DOHH2 (cell line): ENCODE results near the gene PITX2.

Experiments
- H3F3A ChIP-seq: fragments of 200-600 bp; sonication (generic), shearing (Covaris generic); 2 replicates; pipeline ENCODE4 v1.6.0; 2016; ENCODE audit warnings: antibody characterized with exemption, mild to moderate bottlenecking; ENCODE audit not compliant: control insufficient read depth, insufficient read depth
- H3K27ac ChIP-seq: fragments of 200-600 bp; sonication (generic); 2 replicates; pipeline ENCODE4 v1.5.1; 2014; ENCODE audit warnings: low read depth, mild to moderate bottlenecking, low read length, moderate library complexity
- H3K27me3 ChIP-seq: fragments of 200-600 bp; sonication (generic); 2 replicates; pipeline ENCODE4 v1.6.1; 2014; ENCODE audit warnings: mild to moderate bottlenecking, low read length, mixed read lengths; ENCODE audit not compliant: control insufficient read depth
- H3K36me3 ChIP-seq: fragments of 200-600 bp; sonication (generic); 2 replicates; pipeline ENCODE4 v1.6.1; 2014; ENCODE audit warnings: mild to moderate bottlenecking, low read length, moderate library complexity, mixed read lengths; ENCODE audit not compliant: control insufficient read depth
- H3K4me1 ChIP-seq: fragments of 200-600 bp; sonication (generic); 2 replicates; pipeline ENCODE4 v1.6.1; 2014; ENCODE audit warnings: mild to moderate bottlenecking, low read length, mixed read lengths; ENCODE audit not compliant: control insufficient read depth
- H3K4me2 ChIP-seq: fragments of 200-600 bp; sonication (generic); 2 replicates; pipeline ENCODE4 v1.6.0; 2014; ENCODE audit warnings: mild to moderate bottlenecking, low read length, moderate library complexity
- H3K4me3 ChIP-seq: fragments of 200-600 bp; sonication (generic); 2 replicates; pipeline ENCODE4 v1.5.1; 2014; ENCODE audit warnings: mild to moderate bottlenecking, low read length, mixed read lengths
- H3K79me2 ChIP-seq: fragments of 200-600 bp; sonication (generic); 2 replicates; pipeline ENCODE4 v1.6.1; 2014; ENCODE audit warnings: mild to moderate bottlenecking, low read length, mixed read lengths; ENCODE audit not compliant: control insufficient read depth
- H3K9me2 ChIP-seq: fragments of 200-600 bp; sonication (generic); replicated peaks from 2 replicates; pipeline ENCODE4 v1.6.1; 2014; ENCODE audit warnings: mild to moderate bottlenecking, low read length, mixed read lengths; ENCODE audit not compliant: control insufficient read depth
- H3K9me3 ChIP-seq: fragments of 200-600 bp; sonication (generic); 2 replicates; pipeline ENCODE4 v1.6.1; 2014; ENCODE audit warnings: antibody characterized with exemption, low read length, mixed read lengths; ENCODE audit not compliant: control insufficient read depth, insufficient read depth
- H4K20me1 ChIP-seq: fragments of 200-600 bp; sonication (generic); 2 replicates; pipeline ENCODE4 v1.6.0; 2014; ENCODE audit warnings: low read depth, mild to moderate bottlenecking, antibody characterized with exemption, low read length, moderate library complexity; ENCODE audit not compliant: control insufficient read depth, insufficient read depth
- CTCF ChIP-seq: fragments of 200-600 bp; sonication (generic); IDR thresholded peaks from one replicate; pipeline ENCODE4 v1.5.1; 2014; ENCODE audit warnings: antibody characterized with exemption, mild to moderate bottlenecking, low read depth, low read length; ENCODE audit not compliant: poor library complexity, severe bottlenecking
- EZH2phosphoT487 ChIP-seq: fragments of 200-600 bp; sonication (generic); IDR thresholded peaks from 2 replicates; pipeline ENCODE4 v1.6.1; 2017; ENCODE audit warnings: borderline replicate concordance, mild to moderate bottlenecking, antibody characterized with exemption, low read length, moderate library complexity, mixed read lengths

The PITX2 gene

GRCh38 chr4:110638089-110638746 is 15.3 kb upstream of the PITX2 start:
- no peaks in the 10 kb centered on the region for H3K36me3 ChIP-seq
- no peaks in the 10 kb centered on the region for H3K4me1 ChIP-seq
- no peaks in the 10 kb centered on the region for H3K9me2 ChIP-seq
- H3F3A ChIP-seq, result no peaks in the 10 kb centered on the region
- no peaks in the 10 kb centered on the region for H3K79me2 ChIP-seq
- H3K27ac ChIP-seq, result no peak overlapping the region
- no peaks in the 10 kb centered on the region for H4K20me1 ChIP-seq
- TF ChIP-seq EZH2phosphoT487 (no peak), CTCF (no peak)
- peaks cover 5% of the 10 kb centered on the region; the same call in 1 of the 2 replicates for H3K9me3 ChIP-seq
- H3K4me3 ChIP-seq, result no peak overlapping the region
- H3K27me3 ChIP-seq, result no peaks in the 10 kb centered on the region
- H3K4me2 ChIP-seq, result no peak overlapping the region

GRCh38 chr4:110637408-110638088 is 14.7 kb upstream of the PITX2 start:
- TF ChIP-seq CTCF (no peak), EZH2phosphoT487 (no peak)
- Histone ChIP-seq H4K20me1 (no peaks in the 10 kb centered on the region), H3K27ac (no peak overlapping the region), H3K4me3 (no peak overlapping the region), H3K27me3 (no peaks in the 10 kb centered on the region), H3K9me2 (no peaks in the 10 kb centered on the region), H3K9me3 (peaks cover 5% of the 10 kb centered on the region; the same call in 1 of the 2 replicates), H3K79me2 (no peaks in the 10 kb centered on the region), H3K4me2 (no peak overlapping the region), H3K36me3 (no peaks in the 10 kb centered on the region), H3K4me1 (no peaks in the 10 kb centered on the region), H3F3A (no peaks in the 10 kb centered on the region)

- Histone ChIP-seq H3F3A (no peaks in the 10 kb centered on the region), H3K36me3 (no peaks in the 10 kb centered on the region), H4K20me1 (no peaks in the 10 kb centered on the region), H3K4me3 (no peak overlapping the region), H3K9me3 (peaks cover 5% of the 10 kb centered on the region; the same call in 1 of the 2 replicates), H3K4me2 (no peak overlapping the region), H3K27me3 (no peaks in the 10 kb centered on the region), H3K4me1 (no peaks in the 10 kb centered on the region), H3K9me2 (no peaks in the 10 kb centered on the region), H3K79me2 (no peaks in the 10 kb centered on the region), H3K27ac (no peak overlapping the region)
- no peak for TF ChIP-seq CTCF
- no peak for TF ChIP-seq EZH2phosphoT487
These were observed 14.0 kb upstream of the PITX2 start for GRCh38 chr4:110636680-110637407.
